GM12801 (cell line): ENCODE results near the gene ANKRD26.

Source experiments
- CTCF ChIP-seq: IDR thresholded peaks from one replicate; pipeline ENCODE4 v1.5.1; 2011; ENCODE audit warnings: control low read depth; ENCODE audit not compliant: insufficient read length; ENCODE audit errors: extremely low read depth

The ANKRD26 gene

GRCh38 chr10:27052656-27053055 lies 47.6 kb downstream of the ANKRD26 start:
- TF ChIP-seq CTCF = no peak

GRCh38 chr10:27041196-27041595 lies 59.1 kb downstream of the ANKRD26 start:
- TF ChIP-seq CTCF = no peak

- no peak for TF ChIP-seq CTCF
Measured at GRCh38 chr10:27038168-27038567, 62.1 kb downstream of the ANKRD26 start.

GRCh38 chr10:27035163-27035562 lies 65.1 kb downstream of the ANKRD26 start:
- TF ChIP-seq CTCF = no peak

- no peak for TF ChIP-seq CTCF
Measured at GRCh38 chr10:27030060-27030459, 70.2 kb downstream of the ANKRD26 start.

- TF ChIP-seq CTCF = no peak
Measured at GRCh38 chr10:27022048-27022447, 78.2 kb downstream of the ANKRD26 start.

GRCh38 chr10:27020243-27020642 lies 80.1 kb downstream of the ANKRD26 start:
- TF ChIP-seq CTCF = no peak

- no peak for TF ChIP-seq CTCF
Measured at GRCh38 chr10:27019827-27020226, 80.5 kb downstream of the ANKRD26 start.
